MCF 10A (cell line): ENCODE data around the gene ANKRD44. TPM values are rescaled to one million over a fixed set of nuclear protein-coding genes. Genes with fewer than 3 reads are reported as not detected.

Source experiments
- BruUV-seq: library from RNA; stranded (reverse); fragments of 400-500 nt; replicated peaks from 2 replicates; lab custom pipeline; 2021; lab: Mats Ljungman, UMichigan
- CTCF ChIA-PET: fragments of 300-600 bp; sonication (Branson Sonifier 250); formaldehyde crosslinking; extraction: SDS; loops from one replicate; lab custom pipeline; 2021; ENCODE audit warnings: antibody characterized with exemption, inconsistent platforms; lab: Yijun Ruan, JAX
- POLR2A ChIA-PET: fragments of 300-600, 350-650 bp; sonication (Branson Sonifier 250); formaldehyde crosslinking; extraction: SDS; loops from one replicate; lab custom pipeline; 2020; ENCODE audit warnings: antibody characterized with exemption, inconsistent platforms; lab: Yijun Ruan, JAX
- DNase-seq: peaks from one replicate; pipeline ENCODE4 v3.0.0-alpha.2; 2018; ENCODE audit not compliant: unreplicated experiment
- H3K27ac Mint-ChIP-seq: one replicate; pipeline ENCODE4 v1.8.0; 2022; ENCODE audit warnings: mild to moderate bottlenecking, low read depth, mixed read lengths; ENCODE audit not compliant: unreplicated experiment
- H3K27me3 Mint-ChIP-seq: one replicate; pipeline ENCODE4 v1.8.0; 2022; ENCODE audit warnings: mixed read lengths; ENCODE audit not compliant: insufficient read depth, unreplicated experiment
- H3K36me3 Mint-ChIP-seq: one replicate; pipeline ENCODE4 v1.8.0; 2022; ENCODE audit warnings: mild to moderate bottlenecking, moderate library complexity, mixed read lengths; ENCODE audit not compliant: insufficient read depth, unreplicated experiment
- H3K4me1 Mint-ChIP-seq: one replicate; pipeline ENCODE4 v1.8.0; 2022; ENCODE audit warnings: mixed read lengths; ENCODE audit not compliant: insufficient read depth, unreplicated experiment
- H3K4me3 Mint-ChIP-seq: one replicate; pipeline ENCODE4 v1.8.0; 2022; ENCODE audit warnings: mild to moderate bottlenecking, moderate library complexity, mixed read lengths; ENCODE audit not compliant: unreplicated experiment
- H3K9me3 Mint-ChIP-seq: one replicate; pipeline ENCODE4 v1.8.0; 2022; ENCODE audit warnings: mixed read lengths; ENCODE audit not compliant: unreplicated experiment
- intact Hi-C: fragments of 100-400 bp; cut with micrococcal nuclease; formaldehyde crosslinking; loops from 2 replicates; pipeline ENCODE4 v1.14.1; 2022
- total RNA-seq: library from RNA; stranded (reverse); gene quantifications from 2 replicates; pipeline ENCODE4 v1.2.3, GENCODE V29; 2022
- TF ChIP-seq, protein P1 (sequence below): fragments of 200-600 bp; IDR thresholded peaks from one replicate; pipeline ENCODE4 v1.8.0; 2022; ENCODE audit warnings: antibody characterized with exemption, mild to moderate bottlenecking; ENCODE audit not compliant: unreplicated experiment

ANKRD44 gene
- total RNA-seq, 1 experiment from 2014 or later, result 6.9 TPM

DNA sequence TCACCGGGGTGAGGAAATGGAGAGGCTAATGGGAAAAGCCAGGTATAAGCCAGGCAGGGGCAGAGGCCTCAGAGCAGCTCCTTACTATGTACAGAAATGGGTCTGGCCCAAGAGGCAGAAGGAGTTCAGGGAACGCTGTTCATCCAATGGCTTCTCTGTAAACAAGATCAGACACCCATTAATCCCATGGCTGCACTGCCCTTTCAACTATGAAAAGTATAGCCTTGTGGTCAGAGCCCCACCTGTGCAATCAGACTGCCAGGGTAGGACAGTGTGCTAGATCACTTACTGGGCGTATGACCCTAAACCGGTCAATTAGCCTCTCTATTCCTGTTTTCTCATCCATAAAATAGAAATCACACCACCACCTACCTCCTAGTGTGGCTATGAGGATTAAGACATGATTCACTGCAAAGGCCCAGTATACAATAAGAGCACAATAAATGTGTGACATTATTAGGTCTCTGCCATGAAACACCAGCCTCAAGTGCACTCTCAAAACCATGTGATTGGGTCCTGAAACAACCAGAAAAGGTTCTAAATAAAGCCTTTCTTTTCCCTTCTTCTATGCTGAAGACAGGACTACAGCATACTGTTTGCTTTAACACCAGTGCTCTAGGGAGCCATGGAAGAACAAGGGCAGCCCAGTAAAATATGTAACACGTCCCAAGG lies 4.4 kb downstream of the ANKRD44 start:
- BruUV-seq, result no TSS peak
- no peak overlapping the region for H3K4me3 Mint-ChIP-seq
- no peaks in the 10 kb centered on the region for H3K27me3 Mint-ChIP-seq
- ChIA-PET POLR2A (interaction anchor here (0.7 to 1.1 kb wide), 2 partner anchors 19 to 76 kb away, joined by 3 read pairs; no protein-coding TSS in a partner anchor), CTCF (interaction anchor here (0.8 to 6.2 kb wide), 3 partner anchors 115 to 118 kb away, joined by 5 to 66 read pairs (median 7); no protein-coding TSS in a partner anchor)
- TF ChIP-seq, protein P1, sequence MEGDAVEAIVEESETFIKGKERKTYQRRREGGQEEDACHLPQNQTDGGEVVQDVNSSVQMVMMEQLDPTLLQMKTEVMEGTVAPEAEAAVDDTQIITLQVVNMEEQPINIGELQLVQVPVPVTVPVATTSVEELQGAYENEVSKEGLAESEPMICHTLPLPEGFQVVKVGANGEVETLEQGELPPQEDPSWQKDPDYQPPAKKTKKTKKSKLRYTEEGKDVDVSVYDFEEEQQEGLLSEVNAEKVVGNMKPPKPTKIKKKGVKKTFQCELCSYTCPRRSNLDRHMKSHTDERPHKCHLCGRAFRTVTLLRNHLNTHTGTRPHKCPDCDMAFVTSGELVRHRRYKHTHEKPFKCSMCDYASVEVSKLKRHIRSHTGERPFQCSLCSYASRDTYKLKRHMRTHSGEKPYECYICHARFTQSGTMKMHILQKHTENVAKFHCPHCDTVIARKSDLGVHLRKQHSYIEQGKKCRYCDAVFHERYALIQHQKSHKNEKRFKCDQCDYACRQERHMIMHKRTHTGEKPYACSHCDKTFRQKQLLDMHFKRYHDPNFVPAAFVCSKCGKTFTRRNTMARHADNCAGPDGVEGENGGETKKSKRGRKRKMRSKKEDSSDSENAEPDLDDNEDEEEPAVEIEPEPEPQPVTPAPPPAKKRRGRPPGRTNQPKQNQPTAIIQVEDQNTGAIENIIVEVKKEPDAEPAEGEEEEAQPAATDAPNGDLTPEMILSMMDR, result no peak
- H3K36me3 Mint-ChIP-seq, result no peaks in the 10 kb centered on the region
- H3K4me1 Mint-ChIP-seq, result peaks cover 10% of the 10 kb centered on the region
- intact Hi-C loops, result no loop called here
- no peaks in the 10 kb centered on the region for H3K9me3 Mint-ChIP-seq
- no peak overlapping the region for H3K27ac Mint-ChIP-seq
- DNase-seq, result no peak

DNA sequence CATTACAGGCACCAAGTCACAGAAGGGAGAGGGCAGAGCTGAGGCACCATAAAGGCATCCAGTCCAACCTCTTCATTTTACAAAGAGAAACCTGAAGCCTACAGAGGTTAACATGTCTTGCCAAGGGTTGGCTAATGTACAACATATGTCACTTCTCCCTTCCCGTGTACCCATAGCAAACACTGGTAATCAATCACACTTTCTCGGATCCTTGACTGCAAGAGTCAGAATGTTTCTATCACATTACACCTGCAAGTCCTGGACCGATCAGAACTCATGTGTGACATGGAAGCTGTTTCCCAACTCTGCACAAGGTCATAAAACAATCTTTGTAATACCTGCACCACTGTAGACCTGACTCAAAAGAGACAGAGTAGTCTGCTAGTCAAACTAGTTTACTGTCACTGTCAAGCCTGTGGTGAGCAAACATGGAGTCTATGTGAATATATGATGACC lies 6.0 kb downstream of the ANKRD44 start:
- intact Hi-C loops, result no loop called here
- H3K9me3 Mint-ChIP-seq, result no peaks in the 10 kb centered on the region
- H3K27ac Mint-ChIP-seq, result no peak overlapping the region
- H3K36me3 Mint-ChIP-seq, result peaks cover 6% of the 10 kb centered on the region
- no peak for DNase-seq
- TF ChIP-seq, protein P1, result no peak
- CTCF ChIA-PET, result interaction anchor here (0.6 to 2.1 kb wide), 3 partner anchors 109 to 191 kb away, joined by 3 to 7 read pairs (median 3); no protein-coding TSS in a partner anchor
- POLR2A ChIA-PET, result interaction anchor here (0.7 kb wide), 1 partner anchor 1647 kb away, joined by 4 read pairs; the partner anchor contains the start of gene SLC39A10
- H3K4me3 Mint-ChIP-seq, result no peak overlapping the region
- no peaks in the 10 kb centered on the region for H3K27me3 Mint-ChIP-seq
- BruUV-seq, result no TSS peak
- peaks cover 10% of the 10 kb centered on the region for H3K4me1 Mint-ChIP-seq

DNA sequence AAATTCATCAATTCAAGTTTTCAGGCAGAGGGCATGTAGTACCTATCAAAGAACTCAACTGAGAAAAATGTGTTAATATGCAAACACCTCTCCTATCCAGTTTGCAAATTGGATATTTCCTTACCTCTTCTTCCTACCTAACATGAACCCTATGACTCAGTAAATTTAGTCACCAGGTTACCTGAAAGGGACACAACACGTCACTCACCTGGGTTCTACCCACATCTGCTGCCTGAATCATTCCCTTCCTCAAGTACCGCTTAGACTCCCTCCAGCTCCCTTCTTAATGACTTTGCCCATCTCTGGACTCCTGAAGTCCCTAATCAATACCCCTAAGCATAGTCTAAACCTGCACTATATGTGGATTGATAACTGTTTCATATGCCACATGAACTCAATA lies 10.4 kb downstream of the ANKRD44 start:
- DNase-seq, result no peak
- Mint-ChIP-seq H3K4me3 (no peak overlapping the region), H3K27me3 (no peaks in the 10 kb centered on the region), H3K4me1 (no peaks in the 10 kb centered on the region), H3K9me3 (no peaks in the 10 kb centered on the region), H3K36me3 (peaks cover 13% of the 10 kb centered on the region), H3K27ac (no peak overlapping the region)
- no TSS peak for BruUV-seq
- TF ChIP-seq, protein P1, result no peak
- ChIA-PET CTCF (interaction anchor here (0.5 to 0.6 kb wide), 2 partner anchors 11 to 127 kb away, joined by 3 read pairs; no protein-coding TSS in a partner anchor), POLR2A (no interaction called here)
- intact Hi-C loops, result no loop called here

DNA sequence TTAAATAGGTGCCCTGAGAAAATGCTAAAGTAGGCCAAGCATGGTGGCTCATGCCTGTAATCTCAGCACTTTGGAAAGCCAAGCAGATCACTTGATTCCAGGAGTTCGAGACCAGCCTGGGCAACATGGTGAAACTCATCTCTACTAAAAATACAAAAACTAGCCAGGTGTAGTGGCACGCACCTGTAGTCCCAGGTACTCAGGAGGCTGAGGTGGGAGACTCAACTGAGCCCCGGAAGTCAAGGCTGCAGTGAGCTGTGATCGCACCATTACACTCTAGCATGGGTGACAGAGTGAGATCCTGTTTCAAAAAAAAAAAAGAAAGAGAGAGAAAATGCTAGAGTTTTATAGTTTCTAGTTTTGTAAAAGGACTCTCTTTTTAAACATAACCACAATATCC lies 12.0 kb downstream of the ANKRD44 start:
- CTCF ChIA-PET, result no interaction called here
- DNase-seq, result no peak
- BruUV-seq, result no TSS peak
- H3K4me3 Mint-ChIP-seq, result no peak overlapping the region
- POLR2A ChIA-PET, result no interaction called here
- H3K36me3 Mint-ChIP-seq, result peaks cover 13% of the 10 kb centered on the region
- no peaks in the 10 kb centered on the region for H3K4me1 Mint-ChIP-seq
- intact Hi-C loops, result no loop called here
- no peaks in the 10 kb centered on the region for H3K9me3 Mint-ChIP-seq
- H3K27ac Mint-ChIP-seq, result no peak overlapping the region
- no peaks in the 10 kb centered on the region for H3K27me3 Mint-ChIP-seq
- TF ChIP-seq, protein P1, result no peak
